ENCODE measurements around the gene EML1. TPM values are rescaled to one million over a fixed set of nuclear protein-coding genes. Genes with fewer than 3 reads are reported as not detected.
"Not testable (repeated sequence)": the region's sequence is repeated elsewhere in the genome, so short reads cannot be mapped to it uniquely, and the experiment has no call there.

EML1 gene
- total RNA-seq, 2 experiments from 2014 or later = 0.12 TPM; not detected in 1

GRCh38 chr14:99758872-99759545 lies 34.2 kb upstream of the EML1 start:
- Mint-ChIP-seq H3K9me3 (no peaks in the 10 kb centered on the region), H3K4me1 (no peaks in the 10 kb centered on the region), H3K27ac (no peak overlapping the region), H3K27me3 (peaks cover 2% of the 10 kb centered on the region), H3K4me3 (no peak overlapping the region), H3K36me3 (ENCODE audit: low read depth) (no peaks in the 10 kb centered on the region)
- ChIA-PET CTCF (interaction anchor here (0.6 to 1.3 kb wide), 2 partner anchors 10 to 211 kb away, joined by 3 to 4 read pairs; no protein-coding TSS in a partner anchor), POLR2A (no interaction called here)
- no peak for DNase-seq

- Mint-ChIP-seq H3K36me3 (ENCODE audit: low read depth) (no peaks in the 10 kb centered on the region), H3K9me3 (no peaks in the 10 kb centered on the region), H3K27me3 (peaks cover 3% of the 10 kb centered on the region), H3K27ac (no peak overlapping the region), H3K4me1 (no peaks in the 10 kb centered on the region), H3K4me3 (no peak overlapping the region)
- POLR2A ChIA-PET = no interaction called here
- no peak for DNase-seq
- CTCF ChIA-PET = interaction anchor here (0.6 to 0.8 kb wide), 2 partner anchors 16 to 211 kb away, joined by 3 to 4 read pairs; no protein-coding TSS in a partner anchor
Observed at GRCh38 chr14:99759546-99759925, 33.7 kb upstream of the EML1 start.

GRCh38 chr14:99760817-99761216 lies 32.4 kb upstream of the EML1 start:
- Mint-ChIP-seq H3K4me1 (no peaks in the 10 kb centered on the region), H3K27me3 (peaks cover 3% of the 10 kb centered on the region), H3K4me3 (no peak overlapping the region), H3K36me3 (ENCODE audit: low read depth) (no peaks in the 10 kb centered on the region), H3K27ac (no peak overlapping the region), H3K9me3 (no peaks in the 10 kb centered on the region)
- no peak for DNase-seq
- ChIA-PET POLR2A (no interaction called here), CTCF (no interaction called here)

GRCh38 chr14:99762911-99763310 lies 30.3 kb upstream of the EML1 start:
- H3K4me3 Mint-ChIP-seq; DNase-seq; POLR2A ChIA-PET; H3K27ac Mint-ChIP-seq; H3K36me3 Mint-ChIP-seq (ENCODE audit: low read depth); H3K9me3 Mint-ChIP-seq; H3K27me3 Mint-ChIP-seq; H3K4me1 Mint-ChIP-seq: not testable (repeated sequence)
- CTCF ChIA-PET = interaction anchor here (0.7 kb wide), 1 partner anchor 9 kb away, joined by 3 read pairs; no protein-coding TSS in a partner anchor

GRCh38 chr14:99763527-99764221 lies 29.5 kb upstream of the EML1 start:
- no peak overlapping the region for H3K4me3 Mint-ChIP-seq
- peaks cover 3% of the 10 kb centered on the region for H3K27me3 Mint-ChIP-seq
- no peaks in the 10 kb centered on the region for H3K36me3 Mint-ChIP-seq (ENCODE audit: low read depth)
- no peaks in the 10 kb centered on the region for H3K9me3 Mint-ChIP-seq
- ChIA-PET POLR2A (no interaction called here), CTCF (no interaction called here)
- DNase-seq = no peak
- no peaks in the 10 kb centered on the region for H3K4me1 Mint-ChIP-seq
- no peak overlapping the region for H3K27ac Mint-ChIP-seq

GRCh38 chr14:99764222-99764706 lies 28.9 kb upstream of the EML1 start:
- Mint-ChIP-seq H3K27me3 (peaks cover 3% of the 10 kb centered on the region), H3K4me3 (no peak overlapping the region), H3K27ac (no peak overlapping the region), H3K4me1 (no peaks in the 10 kb centered on the region), H3K9me3 (no peaks in the 10 kb centered on the region), H3K36me3 (ENCODE audit: low read depth) (no peaks in the 10 kb centered on the region)
- POLR2A ChIA-PET = no interaction called here
- CTCF ChIA-PET = interaction anchor here (1.1 kb wide), 1 partner anchor 9 kb away, joined by 3 read pairs; no protein-coding TSS in a partner anchor
- DNase-seq = no peak

- Mint-ChIP-seq H3K4me1 (no peaks in the 10 kb centered on the region), H3K9me3 (no peaks in the 10 kb centered on the region), H3K36me3 (ENCODE audit: low read depth) (no peaks in the 10 kb centered on the region), H3K27me3 (peaks cover 5% of the 10 kb centered on the region), H3K27ac (no peak overlapping the region), H3K4me3 (no peak overlapping the region)
- DNase-seq = no peak
- ChIA-PET POLR2A (no interaction called here), CTCF (no interaction called here)
Observed at GRCh38 chr14:99768381-99768780, 24.8 kb upstream of the EML1 start.

- Mint-ChIP-seq H3K27ac (no peak overlapping the region), H3K4me1 (no peaks in the 10 kb centered on the region), H3K27me3 (peaks cover 5% of the 10 kb centered on the region), H3K9me3 (no peaks in the 10 kb centered on the region), H3K4me3 (no peak overlapping the region), H3K36me3 (ENCODE audit: low read depth) (no peaks in the 10 kb centered on the region)
- POLR2A ChIA-PET = no interaction called here
- DNase-seq = no peak
- CTCF ChIA-PET = no interaction called here
Observed at GRCh38 chr14:99769123-99769522, 24.1 kb upstream of the EML1 start.

GRCh38 chr14:99769799-99770198 lies 23.4 kb upstream of the EML1 start:
- no peaks in the 10 kb centered on the region for H3K4me1 Mint-ChIP-seq
- no peaks in the 10 kb centered on the region for H3K36me3 Mint-ChIP-seq (ENCODE audit: low read depth)
- no peak for DNase-seq
- POLR2A ChIA-PET = no interaction called here
- no peaks in the 10 kb centered on the region for H3K9me3 Mint-ChIP-seq
- H3K27me3 Mint-ChIP-seq = peaks cover 3% of the 10 kb centered on the region
- H3K27ac Mint-ChIP-seq = no peak overlapping the region
- CTCF ChIA-PET = no interaction called here
- H3K4me3 Mint-ChIP-seq = no peak overlapping the region

GRCh38 chr14:99772371-99773283 lies 20.6 kb upstream of the EML1 start:
- no peaks in the 10 kb centered on the region for H3K36me3 Mint-ChIP-seq (ENCODE audit: low read depth)
- CTCF ChIA-PET = interaction anchor here (1.2 to 1.4 kb wide), 2 partner anchors 9 to 10 kb away, joined by 3 read pairs; no protein-coding TSS in a partner anchor
- DNase-seq = no peak
- POLR2A ChIA-PET = no interaction called here
- H3K4me3 Mint-ChIP-seq = no peak overlapping the region
- H3K9me3 Mint-ChIP-seq = no peaks in the 10 kb centered on the region
- peaks cover 17% of the 10 kb centered on the region for H3K27me3 Mint-ChIP-seq
- no peak overlapping the region for H3K27ac Mint-ChIP-seq
- H3K4me1 Mint-ChIP-seq = no peaks in the 10 kb centered on the region

GRCh38 chr14:99773521-99774497 lies 19.4 kb upstream of the EML1 start:
- Mint-ChIP-seq H3K27ac (no peak overlapping the region), H3K9me3 (no peaks in the 10 kb centered on the region), H3K4me1 (no peaks in the 10 kb centered on the region), H3K36me3 (ENCODE audit: low read depth) (no peaks in the 10 kb centered on the region), H3K4me3 (no peak overlapping the region), H3K27me3 (peaks cover 24% of the 10 kb centered on the region)
- no peak for DNase-seq
- CTCF ChIA-PET = interaction anchor here (0.5 to 1.2 kb wide), 2 partner anchors 8 to 329 kb away, joined by 3 to 5 read pairs; no protein-coding TSS in a partner anchor
- POLR2A ChIA-PET = no interaction called here
